Mammary epithelial cell (primary cell): Measurements from ENCODE around the gene RPL3.

Experiments
- EZH2 ChIP-seq: IDR thresholded peaks from 2 replicates; pipeline ENCODE4 v1.6.1; 2012; ENCODE audit warnings: low read length, inconsistent platforms, borderline replicate concordance
- TF ChIP-seq, protein P1 (sequence below), 2 donors: IDR thresholded peaks in 1 of 2; conservative IDR thresholded peaks in 1 of 2; 2 replicates each; pipeline ENCODE4 v1.5.1; 2011 to 2012; ENCODE audit warnings: inconsistent platforms in 2 of 2, low read length in 2 of 2, mild to moderate bottlenecking in 2 of 2, control low read depth in 1 of 2, low read depth in 1 of 2; ENCODE audit not compliant: insufficient read depth in 1 of 2; ENCODE audit errors: extremely low read depth in 1 of 2

DNA sequence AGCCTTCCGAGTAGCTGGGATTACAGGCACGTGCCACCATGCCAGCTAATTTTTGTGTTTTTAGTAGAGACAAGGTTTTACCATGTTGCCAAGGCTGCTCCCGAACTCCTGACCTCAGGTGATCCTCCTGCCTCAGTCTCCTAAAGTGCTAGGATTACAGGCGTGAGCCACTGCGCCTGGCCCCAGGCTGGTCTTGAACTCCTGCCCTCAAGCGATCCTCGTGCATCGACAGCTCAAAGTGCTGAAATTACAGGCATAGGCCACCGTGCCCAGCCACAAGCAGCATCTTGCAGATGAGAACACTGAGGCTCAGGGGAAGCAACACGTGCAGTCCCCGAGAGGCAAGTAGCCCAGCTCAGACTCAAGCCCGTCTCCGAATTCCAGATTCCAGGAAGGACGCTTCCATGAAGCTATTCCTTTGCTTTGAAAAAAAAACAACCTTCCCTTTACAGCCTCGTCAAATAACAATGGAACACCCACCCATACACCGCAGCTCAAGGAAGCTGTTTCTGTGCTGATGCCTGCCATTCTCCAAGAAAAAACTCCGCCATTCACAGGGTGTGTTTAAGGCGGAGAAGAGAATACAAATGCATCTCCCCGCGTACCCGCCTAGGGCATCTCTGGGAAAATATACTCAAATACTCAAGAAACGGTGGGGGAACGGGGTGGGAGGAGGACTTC is 40.1 kb downstream of the RPL3 start:
- TF ChIP-seq, protein P1, sequence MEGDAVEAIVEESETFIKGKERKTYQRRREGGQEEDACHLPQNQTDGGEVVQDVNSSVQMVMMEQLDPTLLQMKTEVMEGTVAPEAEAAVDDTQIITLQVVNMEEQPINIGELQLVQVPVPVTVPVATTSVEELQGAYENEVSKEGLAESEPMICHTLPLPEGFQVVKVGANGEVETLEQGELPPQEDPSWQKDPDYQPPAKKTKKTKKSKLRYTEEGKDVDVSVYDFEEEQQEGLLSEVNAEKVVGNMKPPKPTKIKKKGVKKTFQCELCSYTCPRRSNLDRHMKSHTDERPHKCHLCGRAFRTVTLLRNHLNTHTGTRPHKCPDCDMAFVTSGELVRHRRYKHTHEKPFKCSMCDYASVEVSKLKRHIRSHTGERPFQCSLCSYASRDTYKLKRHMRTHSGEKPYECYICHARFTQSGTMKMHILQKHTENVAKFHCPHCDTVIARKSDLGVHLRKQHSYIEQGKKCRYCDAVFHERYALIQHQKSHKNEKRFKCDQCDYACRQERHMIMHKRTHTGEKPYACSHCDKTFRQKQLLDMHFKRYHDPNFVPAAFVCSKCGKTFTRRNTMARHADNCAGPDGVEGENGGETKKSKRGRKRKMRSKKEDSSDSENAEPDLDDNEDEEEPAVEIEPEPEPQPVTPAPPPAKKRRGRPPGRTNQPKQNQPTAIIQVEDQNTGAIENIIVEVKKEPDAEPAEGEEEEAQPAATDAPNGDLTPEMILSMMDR (conservative IDR thresholded peaks at IDR 0.05 in 1 of 2, IDR thresholded peaks at IDR 0.05 in 1 of 2; ENCODE audit: extremely low read depth in 1 of 2, insufficient read depth in 1 of 2, low read depth in 1 of 2, low read length in 2 of 2) = no peak
- TF ChIP-seq EZH2 = no peak
